AG10803 (cell line): ENCODE results near the gene NEO1.

ENCODE experiments used
- DNase-seq: peaks from one replicate; pipeline ENCODE4 v3.0.0; 2010; ENCODE audit warnings: low read depth
- H3K4me3 ChIP-seq: 2 replicates; pipeline ENCODE4 v1.5.1; 2011; ENCODE audit warnings: mild to moderate bottlenecking, low read length, control low read depth
- CTCF ChIP-seq: conservative IDR thresholded peaks from 2 replicates; pipeline ENCODE4 v1.5.1; 2011; ENCODE audit warnings: mild to moderate bottlenecking, low read length, control low read depth, inconsistent platforms

The NEO1 gene

GRCh38 chr15:73247331-73247730 is 195.1 kb downstream of the NEO1 start:
- H3K4me3 ChIP-seq, result no peak overlapping the region
- no peak for DNase-seq
- no peak for TF ChIP-seq CTCF

- no peak overlapping the region for H3K4me3 ChIP-seq
These were observed 197.2 kb downstream of the NEO1 start for GRCh38 chr15:73249499-73249898.

GRCh38 chr15:73254598-73254997 is 202.3 kb downstream of the NEO1 start:
- H3K4me3 ChIP-seq, result no peak overlapping the region
- no peak for DNase-seq
- no peak for TF ChIP-seq CTCF

More at GRCh38 chr15:73249499-73249898, 197.2 kb downstream of the NEO1 start:
- DNase-seq, result no peak
- no peak for TF ChIP-seq CTCF

- TF ChIP-seq CTCF, result no peak
- DNase-seq, result no peak
- no peak overlapping the region for H3K4me3 ChIP-seq
These were observed 206.2 kb downstream of the NEO1 start for GRCh38 chr15:73258271-73259108.

GRCh38 chr15:73264881-73265280 is 212.6 kb downstream of the NEO1 start:
- TF ChIP-seq CTCF, result no peak
- no peak for DNase-seq
- H3K4me3 ChIP-seq, result no peak overlapping the region

- peak; percentile 29 for DNase-seq
- peak; percentile 63 for TF ChIP-seq CTCF
- no peak overlapping the region for H3K4me3 ChIP-seq
These were observed 213.4 kb downstream of the NEO1 start for GRCh38 chr15:73265536-73266153.

GRCh38 chr15:73268457-73268856 is 216.2 kb downstream of the NEO1 start:
- no peak for DNase-seq
- H3K4me3 ChIP-seq, result no peak overlapping the region
- TF ChIP-seq CTCF, result no peak
